ENCODE measurements around the gene CDH4.

The CDH4 gene

GRCh38 chr20:61486198-61486597 is 234.1 kb downstream of the CDH4 start:
- DNase-seq = no peak

GRCh38 chr20:61487346-61487996 is 235.4 kb downstream of the CDH4 start:
- DNase-seq = peak in 1 of 56 donors; percentile 31

- no peak for DNase-seq
Observed at GRCh38 chr20:61487997-61488371, 235.9 kb downstream of the CDH4 start.

GRCh38 chr20:61490721-61491120 is 238.7 kb downstream of the CDH4 start:
- no peak for DNase-seq

GRCh38 chr20:61492065-61492464 is 240.0 kb downstream of the CDH4 start:
- no peak for DNase-seq

- DNase-seq = no peak
Observed at GRCh38 chr20:61493798-61494305, 241.8 kb downstream of the CDH4 start.

- DNase-seq = no peak
Observed at GRCh38 chr20:61494763-61495575, 242.9 kb downstream of the CDH4 start.

GRCh38 chr20:61497029-61497627 is 245.1 kb downstream of the CDH4 start:
- no peak for DNase-seq

GRCh38 chr20:61499859-61500554 is 247.9 kb downstream of the CDH4 start:
- peak in 23 of 56 donors; percentile 9 to 56 (median 26) for DNase-seq

- peak in 10 of 56 donors; percentile 17 to 54 (median 44) for DNase-seq
Observed at GRCh38 chr20:61500791-61501321, 248.8 kb downstream of the CDH4 start.

- DNase-seq = no peak
Observed at GRCh38 chr20:61502433-61502832, 250.4 kb downstream of the CDH4 start.

- DNase-seq = no peak
Observed at GRCh38 chr20:61503106-61503505, 251.0 kb downstream of the CDH4 start.

GRCh38 chr20:61505508-61505907 is 253.4 kb downstream of the CDH4 start:
- DNase-seq = peak in 2 of 56 donors; percentile 14 to 36

GRCh38 chr20:61507778-61508177 is 255.7 kb downstream of the CDH4 start:
- DNase-seq = no peak

- no peak for DNase-seq
Observed at GRCh38 chr20:61508301-61509096, 256.4 kb downstream of the CDH4 start.

- DNase-seq = peak in 1 of 56 donors; percentile 5
Observed at GRCh38 chr20:61510778-61511330, 258.8 kb downstream of the CDH4 start.

- DNase-seq = no peak
Observed at GRCh38 chr20:61512475-61512874, 260.4 kb downstream of the CDH4 start.

- DNase-seq = no peak
Observed at GRCh38 chr20:61513124-61514017, 261.3 kb downstream of the CDH4 start.

- no peak for DNase-seq
Observed at GRCh38 chr20:61514018-61514365, 261.9 kb downstream of the CDH4 start.
